IPS-NIHi11 (cell line): Measurements from ENCODE around the gene CLEC9A.
A peak's percentile ranks its signal among the peaks of the same experiment; 100 is the strongest.
"Not testable (repeated sequence)": the region's sequence is repeated elsewhere in the genome, so short reads cannot be mapped to it uniquely, and the experiment has no call there.

Source experiments
- DNase-seq: peaks from one replicate; pipeline ENCODE4 v3.0.0; 2012; ENCODE audit warnings: mixed read lengths, low spot score

Gene CLEC9A

DNA sequence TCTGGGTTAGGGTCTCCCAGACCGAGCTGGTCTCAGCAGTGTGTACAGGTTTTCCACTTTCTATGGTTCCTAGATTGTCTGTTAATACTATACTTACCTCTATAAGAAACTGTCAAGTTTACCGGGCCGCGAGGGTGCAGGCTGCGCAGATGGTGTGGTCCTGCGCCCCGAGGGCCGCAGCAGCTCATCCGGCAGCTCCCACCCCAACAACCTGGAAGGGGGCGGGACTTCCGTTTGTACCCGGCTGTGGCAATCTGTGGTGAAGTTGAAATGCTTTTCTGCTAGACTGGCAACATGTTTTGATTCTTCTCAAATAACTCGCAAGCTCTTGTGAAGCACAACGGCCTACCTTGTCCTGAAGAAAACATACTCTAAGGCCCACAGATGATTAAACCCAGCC is at the start of gene CLEC9A:
Gene CLEC9A (plus strand): TSS at position 237 of the 400 bp plus-strand sequence. CDS start 22,006 bp downstream, outside the sequence.
- no peak for DNase-seq

DNA sequence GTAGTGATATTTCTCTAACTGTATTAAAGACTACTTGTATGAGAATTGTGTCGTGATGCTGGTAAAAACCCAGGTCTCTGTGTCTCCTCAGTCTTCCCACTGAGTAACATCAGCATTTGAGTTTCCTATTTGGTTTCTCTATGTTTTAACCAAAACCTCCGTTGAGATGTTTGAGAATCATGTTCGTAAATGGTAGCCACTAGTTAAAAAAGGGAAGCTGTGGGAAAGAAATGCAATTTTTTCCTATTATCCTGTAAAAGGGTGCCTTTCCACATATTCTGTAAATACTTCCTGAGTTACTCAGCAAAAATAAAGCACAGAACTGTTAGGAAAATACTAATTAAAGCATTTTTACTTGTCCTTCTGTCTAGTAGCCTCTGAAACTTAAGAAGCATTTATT is 38.6 kb upstream of the CLEC9A start:
- no peak for DNase-seq

DNA sequence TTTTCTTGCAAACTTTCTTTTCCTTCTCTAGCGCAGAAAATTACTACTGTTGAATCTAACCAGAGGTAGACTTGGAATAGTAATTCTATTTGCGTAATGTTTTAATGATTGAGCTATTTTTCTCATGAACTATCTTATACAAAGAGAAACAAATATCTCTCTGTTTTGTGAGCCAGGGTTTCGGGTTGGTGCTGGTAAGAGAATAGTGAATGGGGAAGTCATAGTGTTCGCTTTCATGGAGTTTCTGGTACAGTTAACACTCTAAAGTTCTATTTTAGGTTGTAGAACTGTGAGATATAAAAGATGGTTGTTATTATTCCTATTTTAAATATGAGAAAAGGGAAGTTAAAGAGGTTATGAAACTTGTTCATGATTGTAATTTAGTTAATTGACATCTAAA is 38.2 kb upstream of the CLEC9A start:
- DNase-seq, result no peak

DNA sequence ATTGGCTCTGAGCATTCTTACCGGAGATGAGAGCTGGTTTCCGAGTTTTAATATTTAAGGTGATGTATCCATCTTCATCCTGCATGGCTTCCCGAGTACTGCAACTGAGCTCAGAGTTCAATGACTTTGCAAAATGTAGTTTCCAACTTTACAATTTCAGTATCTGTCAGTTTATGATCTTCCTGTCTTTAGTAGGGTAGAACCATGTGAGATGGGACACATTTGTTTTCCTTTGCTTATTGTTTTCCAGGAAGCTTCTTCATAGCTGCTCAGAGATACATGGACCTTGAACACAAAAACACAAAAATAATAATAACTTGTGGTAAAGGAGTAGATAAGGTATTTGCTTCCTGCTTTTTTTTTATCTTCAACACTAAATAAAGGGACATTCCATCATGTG is 31.5 kb upstream of the CLEC9A start, which contains the start of gene CLEC1B:
Gene CLEC1B (minus strand): TSS at position 106 of the 400 bp plus-strand sequence. CDS start 21 bp downstream, at position 85.
- DNase-seq, result no peak

DNA sequence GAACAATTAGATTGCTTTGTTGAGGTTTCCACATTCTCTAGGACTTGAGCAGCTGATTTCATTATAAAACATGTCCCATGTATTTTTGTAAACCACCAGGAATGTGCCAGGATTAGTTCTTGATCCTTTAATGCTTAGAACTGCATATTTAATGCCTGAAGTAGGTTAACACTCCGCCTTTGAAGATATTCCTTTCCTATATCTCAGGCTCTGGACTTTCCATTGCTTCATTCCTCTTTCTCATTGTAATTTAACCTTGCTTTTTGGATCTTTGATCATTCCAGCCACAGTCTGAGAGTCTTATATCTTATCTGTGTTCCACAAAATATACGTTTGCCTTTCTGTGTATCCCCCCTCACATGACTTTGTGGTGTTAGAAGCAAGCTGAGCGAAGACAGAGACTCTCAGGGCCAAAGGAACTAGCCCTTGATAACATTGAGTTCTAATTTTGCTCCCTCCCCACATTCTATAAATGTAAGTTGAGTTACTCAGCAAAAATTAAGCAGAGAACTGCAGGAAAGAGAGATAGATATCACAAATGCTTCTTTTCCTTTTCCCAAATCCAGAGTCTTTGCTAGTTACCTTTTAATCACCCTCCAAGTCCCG is 29.2 kb upstream of the CLEC9A start:
- DNase-seq, result no peak

DNA sequence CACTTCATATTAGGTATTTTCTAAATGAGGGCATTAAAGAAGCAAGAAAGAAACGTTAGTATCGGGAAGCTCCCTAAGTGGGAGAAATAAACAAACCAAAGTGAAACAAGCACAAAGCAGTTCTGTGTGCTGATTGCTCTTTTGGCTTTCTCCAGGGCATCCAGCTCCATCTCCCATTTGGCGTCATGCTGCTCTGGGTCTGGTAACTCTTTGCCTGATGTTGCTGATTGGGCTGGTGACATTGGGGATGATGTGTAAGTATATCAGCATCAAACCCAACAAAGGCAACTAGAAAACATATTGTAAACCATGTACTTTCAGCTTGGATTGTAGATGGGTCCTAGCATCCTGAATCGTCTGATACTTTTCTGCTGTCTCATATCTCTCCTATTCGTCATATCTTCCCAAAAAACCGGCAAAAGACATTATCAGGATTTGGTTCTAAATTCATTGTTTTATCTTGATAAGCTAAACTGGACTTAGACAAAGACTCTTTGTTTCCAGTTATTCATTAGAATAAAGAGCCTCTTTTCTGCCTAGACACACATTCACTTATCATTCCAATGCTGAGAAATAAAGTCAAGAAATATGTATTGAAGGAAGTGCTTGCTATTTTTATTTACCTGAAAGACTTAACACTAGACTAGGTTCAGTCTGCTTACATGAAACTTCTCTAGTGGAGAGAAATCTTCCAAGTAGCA is 17.7 kb upstream of the CLEC9A start:
- DNase-seq, result no peak

DNA sequence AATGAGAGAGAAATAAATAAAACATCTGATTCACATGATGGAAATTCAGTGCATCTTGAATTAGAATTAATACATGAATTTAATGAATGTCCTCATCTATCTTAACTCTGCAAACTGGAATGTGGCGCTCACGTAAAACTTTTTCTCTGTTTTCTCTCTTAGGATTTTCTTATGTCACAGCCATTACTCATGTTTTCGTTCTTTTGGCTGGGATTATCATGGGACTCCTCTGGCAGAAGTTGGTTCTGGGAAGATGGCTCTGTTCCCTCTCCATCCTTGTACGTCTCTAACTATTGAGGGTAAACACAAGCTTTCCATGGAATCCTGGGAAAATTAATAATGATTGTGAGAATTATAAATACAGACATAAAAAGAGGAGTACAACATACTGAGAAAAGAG is 15.0 kb upstream of the CLEC9A start:
- DNase-seq, result no peak

DNA sequence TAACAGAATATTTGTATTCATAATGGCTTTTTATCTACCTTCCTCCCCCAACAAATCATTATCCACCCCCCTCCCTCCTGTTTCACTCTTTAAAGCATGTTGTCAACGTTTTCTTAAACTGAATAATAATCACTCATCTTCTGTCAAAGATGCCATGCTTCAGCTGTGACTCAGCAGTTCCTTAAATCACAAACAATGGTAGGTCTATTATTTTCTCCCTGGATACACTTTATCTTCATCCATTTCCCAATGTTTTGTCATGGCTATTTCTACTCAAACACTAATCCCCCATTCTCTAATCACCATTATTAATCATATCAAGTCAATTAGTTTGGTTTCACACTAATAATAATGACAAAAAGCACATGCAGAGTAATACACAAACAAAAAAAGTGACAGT is 13.6 kb upstream of the CLEC9A start:
- DNase-seq, result no peak

DNA sequence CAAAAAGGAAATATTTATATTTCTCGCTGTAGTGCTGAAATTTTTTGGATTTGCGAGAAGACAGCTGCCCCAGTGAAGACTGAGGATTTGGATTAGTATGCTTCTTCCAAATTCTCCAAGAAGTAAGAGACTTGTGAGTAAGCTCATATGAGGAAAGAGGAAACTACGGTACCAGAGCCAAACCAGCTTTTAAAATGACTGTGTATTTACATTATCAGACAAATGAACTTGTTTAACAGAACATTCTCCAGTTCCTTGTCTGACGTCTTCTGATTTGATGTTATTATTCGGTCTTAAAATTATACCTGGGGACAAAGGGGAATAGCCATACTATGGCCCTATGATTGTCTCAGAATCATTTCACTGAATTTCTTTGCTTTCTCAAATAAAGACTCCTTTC is 12.1 kb upstream of the CLEC9A start:
- no peak for DNase-seq

DNA sequence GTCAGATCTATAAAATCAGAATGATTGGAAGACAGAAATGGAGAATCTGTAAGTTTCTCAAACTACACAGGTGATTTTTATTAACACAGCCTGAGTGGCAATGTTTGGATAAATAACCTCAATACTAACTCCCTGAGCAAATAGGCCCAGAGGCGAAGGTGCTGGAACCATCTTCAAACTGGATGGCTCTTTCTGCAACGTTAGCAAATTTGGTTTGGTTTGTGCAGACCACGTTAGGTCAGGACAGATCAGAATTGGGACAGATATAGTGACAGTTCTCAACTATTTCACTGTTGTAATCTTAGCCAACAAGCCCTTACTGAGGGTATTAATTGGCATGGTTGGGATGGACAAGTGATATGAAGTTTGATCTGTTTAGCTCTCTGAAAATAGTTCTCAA is 9.1 kb upstream of the CLEC9A start:
- DNase-seq, result no peak

DNA sequence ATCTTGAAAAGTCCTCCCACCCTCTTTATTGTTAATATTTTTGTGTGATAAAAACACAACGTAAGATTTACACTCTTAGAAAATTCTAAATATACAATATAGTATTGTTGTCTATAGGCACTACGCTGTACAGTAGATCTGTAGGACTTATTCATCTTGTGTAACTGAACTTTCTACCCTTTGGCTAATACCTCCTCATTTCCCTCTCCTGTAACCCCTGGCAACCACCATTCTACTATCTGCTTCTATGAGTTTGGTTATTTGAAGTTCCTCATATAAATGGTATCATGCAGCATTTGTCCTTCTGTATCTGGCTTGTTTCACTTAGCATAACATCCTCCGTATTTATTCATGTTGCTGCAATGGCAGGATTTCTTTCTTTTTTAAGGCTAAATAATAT is 5.2 kb upstream of the CLEC9A start:
- no peak for DNase-seq

DNA sequence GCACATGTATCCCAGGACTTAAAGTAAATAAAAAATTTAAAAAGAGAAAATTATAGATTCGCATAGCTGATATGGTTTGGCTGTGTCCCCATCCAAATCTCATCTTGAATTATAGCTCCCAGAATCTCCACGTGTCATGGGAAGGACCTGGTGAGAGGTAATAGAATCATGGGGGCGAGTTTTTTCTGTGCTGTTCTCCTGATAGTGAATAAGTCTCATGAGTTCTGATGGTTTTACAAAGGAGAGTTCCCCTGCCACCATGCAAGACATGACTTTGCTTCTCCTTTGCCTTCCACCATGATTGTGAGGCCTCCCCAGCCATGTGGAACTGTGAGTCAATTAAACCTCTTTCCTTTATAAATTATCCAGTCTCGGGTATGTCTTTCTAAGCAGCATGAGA is 3.8 kb upstream of the CLEC9A start:
- not testable (repeated sequence) for DNase-seq

DNA sequence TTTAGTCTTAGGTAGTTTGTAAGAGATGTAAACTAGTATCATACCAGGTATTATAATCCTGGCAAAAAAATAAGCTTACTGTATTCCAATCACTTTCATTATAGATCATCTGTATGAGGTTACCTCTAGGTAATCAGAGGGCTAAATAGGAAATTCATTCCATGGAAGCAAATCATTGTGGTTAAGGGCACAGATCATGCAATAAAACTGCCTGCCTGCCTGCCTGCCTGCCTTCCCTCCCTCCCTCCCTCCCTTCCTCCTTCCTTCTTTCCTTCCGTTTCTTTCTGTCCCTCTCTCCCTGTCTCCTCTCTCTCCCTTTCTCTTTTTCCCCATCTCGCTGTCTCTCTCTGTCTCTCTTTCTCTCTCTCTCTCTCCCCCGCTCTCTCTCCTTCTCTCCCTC is 3.2 kb upstream of the CLEC9A start:
- DNase-seq, result no peak

DNA sequence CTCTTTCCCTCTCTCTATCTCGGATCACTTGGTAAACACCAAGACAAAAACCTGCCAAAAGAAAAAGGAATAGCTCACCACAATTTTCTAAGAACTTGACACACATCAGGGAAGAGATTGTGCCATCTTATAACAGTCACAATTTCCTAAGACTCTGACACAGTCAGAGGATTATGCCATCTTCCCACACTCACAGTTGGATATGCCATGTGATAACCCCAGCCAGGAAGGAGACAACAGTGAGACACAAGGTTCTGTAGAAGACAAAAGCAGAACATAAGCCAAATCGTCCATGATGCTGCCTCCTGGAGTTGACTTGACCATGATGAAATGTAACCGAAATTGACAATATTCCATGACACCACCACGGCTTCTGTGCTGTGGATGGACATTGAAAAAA is 2.8 kb upstream of the CLEC9A start:
- no peak for DNase-seq

DNA sequence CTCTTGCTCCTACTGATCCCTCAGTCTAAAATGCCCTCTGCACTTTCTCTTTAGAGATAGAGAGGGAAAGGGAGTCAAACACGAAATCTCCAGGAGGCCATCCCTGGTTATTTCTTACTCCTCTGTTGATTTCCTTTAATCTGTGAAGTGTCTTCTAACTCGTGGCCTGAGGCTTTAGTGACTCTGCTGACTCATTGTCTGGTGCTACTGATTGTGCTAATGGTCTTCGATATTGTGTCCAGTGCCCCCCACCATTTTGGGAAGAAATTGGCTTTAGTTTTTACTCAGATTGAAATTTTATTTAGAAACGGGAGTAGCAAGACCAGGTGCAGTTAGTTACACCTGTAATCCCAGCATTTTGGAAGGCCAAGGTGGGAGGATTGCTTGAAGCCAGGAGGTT is 839 bp downstream of the CLEC9A start:
- DNase-seq, result no peak

DNA sequence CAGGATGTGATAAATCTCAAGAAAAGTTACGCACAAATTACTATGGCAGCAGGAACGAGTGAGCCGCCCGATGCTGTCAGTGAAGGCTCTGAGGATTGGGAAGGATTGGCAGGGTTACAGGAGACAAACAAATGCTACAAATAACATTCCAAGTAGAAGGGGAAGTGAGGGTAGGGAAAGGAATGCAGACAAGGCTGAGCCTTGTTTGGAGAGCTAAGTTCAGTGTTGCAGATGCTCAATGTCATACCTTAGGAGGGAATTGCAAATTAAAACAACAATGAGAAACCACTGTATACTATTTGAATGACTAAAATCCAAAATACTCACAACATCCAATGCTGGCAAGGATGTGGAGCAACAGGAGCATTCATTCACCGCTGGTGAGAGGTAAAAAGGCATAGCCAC is 1.3 kb downstream of the CLEC9A start:
- DNase-seq, result peak; percentile 17

DNA sequence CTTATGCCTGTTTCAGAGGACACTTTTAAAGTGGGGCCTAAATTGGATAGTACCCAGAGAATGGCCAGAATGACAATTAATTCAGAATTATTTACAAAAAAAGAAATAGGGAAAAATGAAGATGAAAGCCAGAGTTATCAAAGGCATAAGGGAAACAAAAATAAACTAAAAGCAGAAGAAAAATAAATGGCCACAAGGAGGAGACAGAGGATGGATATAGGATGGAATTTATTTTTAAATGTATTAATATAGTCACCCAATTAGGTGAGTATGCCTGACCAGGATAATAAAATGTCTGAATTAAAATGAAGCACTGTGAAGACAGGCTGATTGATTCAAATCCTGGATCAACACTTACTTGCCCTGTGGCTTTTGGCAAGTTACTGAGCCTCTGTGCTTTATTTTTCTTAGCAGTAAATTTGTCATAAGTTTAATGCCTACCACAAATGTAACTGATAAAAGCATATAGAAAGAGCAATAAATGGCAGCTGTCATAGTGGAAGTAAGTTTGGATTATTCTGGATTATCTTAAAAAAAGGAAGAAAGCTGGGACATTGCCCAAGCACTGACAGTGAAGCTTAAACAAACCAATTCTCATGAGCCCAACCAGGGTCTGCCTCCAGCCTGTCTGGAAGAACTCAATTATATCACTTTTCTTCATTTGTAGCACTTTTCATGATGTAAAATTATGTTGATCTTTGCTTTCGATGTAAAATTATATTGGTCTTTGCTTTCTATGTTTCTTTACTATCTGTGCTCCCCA is 3.5 kb downstream of the CLEC9A start:
- DNase-seq, result no peak

DNA sequence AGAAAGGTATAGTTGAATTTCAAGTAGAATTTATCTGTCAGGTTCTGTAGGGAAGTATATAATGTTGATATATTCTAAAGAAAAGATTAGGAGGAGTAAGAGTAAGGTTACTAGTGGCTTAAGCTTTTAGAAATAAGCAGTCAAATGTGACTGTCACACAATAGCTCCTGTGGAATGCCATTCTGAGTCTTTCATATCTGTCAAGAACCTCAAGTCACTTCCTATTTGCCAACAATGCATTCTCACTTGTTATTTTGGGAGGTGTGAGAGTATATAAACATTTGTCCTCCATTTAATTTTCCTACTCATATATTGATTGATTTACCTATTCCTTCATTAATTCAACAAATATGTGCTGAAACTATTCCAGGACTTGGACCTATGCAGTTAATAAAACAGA is 11.7 kb downstream of the CLEC9A start:
- DNase-seq, result no peak

DNA sequence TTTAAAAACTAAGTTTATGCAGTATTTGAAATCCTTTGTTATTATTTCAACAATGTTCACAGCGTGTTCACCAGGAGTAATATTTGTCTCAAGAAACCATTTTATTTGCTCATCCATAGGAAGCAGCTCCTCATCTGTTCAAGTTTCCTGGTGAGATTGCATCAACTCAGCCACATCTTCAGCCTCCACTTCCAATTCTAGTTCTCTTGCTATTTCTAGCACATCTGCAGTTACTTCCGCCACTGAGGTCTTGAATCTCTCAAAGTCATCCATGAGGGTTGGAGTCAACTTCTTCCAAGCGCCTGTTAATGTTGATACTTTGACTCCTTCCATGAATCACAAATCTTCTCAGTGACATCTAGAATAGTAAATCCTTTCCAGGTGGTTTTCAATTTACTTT is 18.0 kb downstream of the CLEC9A start:
- no peak for DNase-seq

DNA sequence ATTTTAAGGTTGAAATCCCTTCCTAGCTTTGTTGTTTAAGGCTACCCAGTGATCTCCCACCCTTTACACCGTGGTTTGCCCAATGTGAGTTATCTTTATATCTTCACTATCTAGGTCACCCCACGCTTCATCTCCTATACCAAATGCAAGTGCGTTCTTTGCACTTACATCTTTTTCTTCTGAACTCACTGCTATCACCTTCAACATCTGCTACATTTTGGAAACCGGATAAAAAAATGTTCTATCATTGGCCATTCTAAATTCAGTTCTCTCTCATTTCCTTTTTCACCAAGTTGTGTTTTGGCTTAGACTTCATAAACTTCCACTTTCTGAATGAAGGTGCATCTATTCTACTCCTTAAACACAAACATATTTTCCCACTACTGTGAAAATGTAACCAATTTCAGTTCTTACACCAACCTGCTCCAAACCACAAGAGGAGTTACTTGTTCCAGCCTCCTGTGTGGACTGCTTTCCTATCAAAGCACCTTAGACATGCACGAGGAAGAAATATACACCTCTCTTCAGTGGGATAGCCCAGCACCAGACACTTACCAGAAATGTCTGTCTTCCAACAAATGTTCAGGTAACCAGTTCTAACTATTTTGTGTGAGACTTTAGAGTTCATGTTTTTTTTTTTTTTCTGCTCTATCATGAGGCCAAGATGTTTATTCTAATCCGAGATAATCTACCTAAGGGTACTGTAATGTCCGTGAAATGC is 21.9 kb downstream of the CLEC9A start:
- DNase-seq, result no peak

DNA sequence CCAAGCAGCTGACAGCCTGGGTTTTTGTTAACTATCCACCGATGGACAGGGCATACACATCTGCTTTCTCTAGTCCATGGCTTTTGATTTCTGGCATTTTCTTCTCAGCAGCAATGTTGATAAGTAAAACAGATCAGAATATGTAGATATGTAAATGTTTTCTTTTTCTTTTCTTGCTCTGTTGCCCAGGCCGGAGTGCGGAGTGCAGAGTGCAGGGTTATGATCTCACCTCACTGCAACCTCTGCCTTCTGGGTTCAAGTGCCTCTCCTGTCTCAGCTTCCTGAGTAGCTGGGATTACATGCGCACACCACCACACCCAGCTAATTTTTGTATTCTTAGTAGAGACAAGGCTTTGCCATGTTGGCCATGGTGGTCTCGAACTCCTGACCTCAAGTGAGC is 27.9 kb downstream of the CLEC9A start:
- no peak for DNase-seq

DNA sequence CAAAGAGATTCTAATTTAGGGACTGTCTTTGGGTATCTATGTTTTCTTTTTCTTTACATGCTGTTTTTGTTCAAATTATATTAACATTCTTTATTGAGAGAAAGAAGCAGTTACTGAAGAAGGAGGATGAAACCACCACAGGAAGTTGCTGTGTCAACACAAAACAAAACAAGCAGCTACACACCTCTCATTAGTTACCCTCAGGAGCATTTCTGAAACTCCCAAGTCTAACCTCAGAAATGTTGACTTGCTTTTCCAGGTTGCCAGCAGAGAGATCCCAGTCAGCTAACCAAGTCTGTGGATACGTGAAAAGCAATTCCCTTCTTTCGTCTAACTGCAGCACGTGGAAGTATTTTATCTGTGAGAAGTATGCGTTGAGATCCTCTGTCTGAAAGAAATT is 34.8 kb downstream of the CLEC9A start:
- DNase-seq, result no peak

DNA sequence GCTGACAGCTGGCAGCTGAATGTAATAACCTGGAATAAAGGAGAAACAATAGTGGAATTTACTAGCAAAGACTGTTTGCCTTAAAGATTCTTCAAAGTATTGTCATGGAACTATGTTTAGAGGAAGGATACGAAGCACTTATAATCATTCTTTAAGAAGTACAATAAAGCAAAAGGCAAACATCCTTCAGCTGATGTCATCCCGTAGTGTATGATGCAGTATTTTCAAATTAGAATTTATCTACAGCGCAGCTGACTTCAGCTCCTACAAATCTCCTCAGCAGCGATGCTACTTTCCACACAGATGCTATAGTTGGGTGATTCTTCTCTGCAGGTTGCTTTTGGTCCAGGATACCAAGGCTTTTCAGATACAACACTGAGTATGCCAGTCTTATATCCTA is 36.8 kb downstream of the CLEC9A start:
- DNase-seq, result no peak
